H1 (cell line): Measurements from ENCODE around the gene UBE2G2. TPM values are rescaled to one million over a fixed set of nuclear protein-coding genes. Genes with fewer than 3 reads are reported as not detected.

Source experiments
- CTCF ChIA-PET: fragments of 300-600 bp; sonication (Branson Sonifier 250); formaldehyde crosslinking; loops from one replicate; lab custom pipeline; 2021; ENCODE audit not compliant: partially characterized antibody; lab: Charles Lee
- POLR2A ChIA-PET: fragments of 300-600 bp; sonication (Branson Sonifier 250); formaldehyde crosslinking; loops from one replicate; lab custom pipeline; 2021; ENCODE audit warnings: inconsistent platforms; ENCODE audit not compliant: partially characterized antibody; lab: Charles Lee
- DNase-seq, 2 experiments: peaks; one replicate each; pipeline versions ENCODE4 v3.0.0 to v3.0.0-alpha.2; 2010 to 2022; ENCODE audit warnings: low spot score in 2 of 2, low read depth in 1 of 2, mixed read lengths in 1 of 2
- FAIRE-seq: peaks from 2 replicates; lab custom pipeline; 2011; peaks lifted over from hg19 to GRCh38; lab: Jason Lieb, UNC
- H2AFZ ChIP-seq: 2 replicates; pipeline ENCODE4 v1.8.1; 2012; ENCODE audit warnings: low read length, inconsistent platforms
- H2AK5ac ChIP-seq: 2 replicates; pipeline ENCODE4 v1.6.1; 2013; ENCODE audit warnings: low read depth, low read length
- H2BK120ac ChIP-seq: replicated peaks from 2 replicates; pipeline ENCODE3; 2013; ENCODE audit warnings: low read depth, low read length, inconsistent platforms
- H2BK12ac ChIP-seq: 2 replicates; pipeline ENCODE4 v1.6.1; 2013; ENCODE audit warnings: low read depth, low read length
- H2BK15ac ChIP-seq: 2 replicates; pipeline ENCODE4 v1.6.1; 2013; ENCODE audit warnings: low read length
- H2BK20ac ChIP-seq: 2 replicates; pipeline ENCODE4 v1.6.1; 2013; ENCODE audit warnings: low read length
- H2BK5ac ChIP-seq: 2 replicates; pipeline ENCODE4 v1.6.1; 2013; ENCODE audit warnings: low read depth, low read length
- H3K14ac ChIP-seq: 2 replicates; pipeline ENCODE4 v1.6.1; 2013; ENCODE audit warnings: inconsistent platforms; ENCODE audit not compliant: insufficient read length
- H3K18ac ChIP-seq: 2 replicates; pipeline ENCODE4 v1.6.1; 2013; ENCODE audit warnings: low read length; ENCODE audit errors: extremely low read depth
- H3K23ac ChIP-seq: 2 replicates; pipeline ENCODE4 v1.6.1; 2013; ENCODE audit warnings: inconsistent platforms; ENCODE audit not compliant: insufficient read length
- H3K23me2 ChIP-seq: 2 replicates; pipeline ENCODE4 v1.6.1; 2013; ENCODE audit warnings: low read depth, low read length
- H3K27ac ChIP-seq: 2 replicates; pipeline ENCODE4 v1.6.1; 2011; ENCODE audit warnings: low read depth, low read length, inconsistent platforms
- H3K27me3 ChIP-seq, 4 experiments: replicated peaks in 1 of 4; 1 replicate in 1 of 4; 2 replicates in 3 of 4; pipeline versions ENCODE4 v1.6.1 to v1.8.1; 2011 to 2013; ENCODE audit warnings: low read length in 3 of 4, mild to moderate bottlenecking in 3 of 4, inconsistent platforms in 2 of 4, mixed read lengths in 2 of 4, moderate library complexity in 1 of 4; ENCODE audit not compliant: control insufficient read depth in 3 of 4, insufficient read depth in 3 of 4; ENCODE audit errors: extremely low read depth in 1 of 4
- H3K36me3 ChIP-seq, 4 experiments: 2 replicates each; pipeline versions ENCODE4 v1.6.1 to v1.8.1; 2011 to 2013; ENCODE audit warnings: mild to moderate bottlenecking in 4 of 4, low read length in 3 of 4, moderate library complexity in 2 of 4, control low read depth in 1 of 4, inconsistent platforms in 1 of 4; ENCODE audit not compliant: insufficient read depth in 4 of 4, control insufficient read depth in 2 of 4
- H3K4ac ChIP-seq: replicated peaks from 2 replicates; pipeline ENCODE3; 2013; ENCODE audit warnings: low read length, low read depth, mixed read lengths, inconsistent platforms; ENCODE audit not compliant: insufficient read length
- H3K4me1 ChIP-seq, 4 experiments: replicated peaks in 1 of 4; 1 replicate in 1 of 4; 2 replicates in 3 of 4; pipeline versions ENCODE4 v1.6.1 to v1.8.1; 2011 to 2013; ENCODE audit warnings: low read length in 3 of 4, inconsistent platforms in 2 of 4, mixed read lengths in 1 of 4; ENCODE audit not compliant: insufficient read depth in 4 of 4, control insufficient read depth in 3 of 4
- H3K4me2 ChIP-seq, 2 experiments: 2 replicates each; pipeline versions ENCODE4 v1.6.1 to v1.8.1; 2011 to 2013; ENCODE audit warnings: low read depth in 2 of 2, low read length in 2 of 2, control low read depth in 1 of 2, inconsistent platforms in 1 of 2, mild to moderate bottlenecking in 1 of 2; ENCODE audit not compliant: insufficient read depth in 1 of 2
- H3K4me3 ChIP-seq, 4 experiments: fragments of 200-600, 300-600 bp in 1 of 4; sonication (generic), shearing (Covaris generic), sonication (Bioruptor Twin) in 1 of 4; 2 replicates each; pipeline versions ENCODE4 v1.5.1 to v1.8.1; 2011 to 2016; ENCODE audit warnings: low read length in 4 of 4, low read depth in 3 of 4, control low read depth in 2 of 4, inconsistent platforms in 2 of 4, mild to moderate bottlenecking in 2 of 4, mixed read lengths in 1 of 4, moderate library complexity in 1 of 4; ENCODE audit not compliant: insufficient read depth in 2 of 4; ENCODE audit errors: extremely low read depth in 1 of 4
- H3K56ac ChIP-seq: replicated peaks from 2 replicates; pipeline ENCODE3; 2013; ENCODE audit warnings: low read depth, mild to moderate bottlenecking, mixed read lengths, low read length, inconsistent platforms; ENCODE audit not compliant: insufficient read length
- H3K79me1 ChIP-seq: 2 replicates; pipeline ENCODE4 v1.6.1; 2013; ENCODE audit warnings: low read depth, low read length, control low read depth
- H3K79me2 ChIP-seq, 2 experiments: 2 replicates each; pipeline versions ENCODE4 v1.6.1 to v1.8.1; 2012 to 2013; ENCODE audit warnings: low read length in 2 of 2, mild to moderate bottlenecking in 2 of 2, inconsistent platforms in 1 of 2; ENCODE audit not compliant: insufficient read depth in 2 of 2, control insufficient read depth in 1 of 2
- H3K9ac ChIP-seq, 4 experiments: replicated peaks in 1 of 4; 1 replicate in 1 of 4; 2 replicates in 3 of 4; pipeline versions ENCODE4 v1.6.1 to v1.8.1; 2011 to 2013; ENCODE audit warnings: low read depth in 3 of 4, low read length in 3 of 4, control low read depth in 2 of 4, mild to moderate bottlenecking in 2 of 4, moderate library complexity in 2 of 4, inconsistent platforms in 1 of 4; ENCODE audit errors: extremely low read depth in 1 of 4
- H3K9me3 ChIP-seq, 2 experiments: 2 replicates each; pipeline versions ENCODE4 v1.6.1 to v1.8.1; 2012 to 2013; ENCODE audit warnings: mild to moderate bottlenecking in 2 of 2, moderate library complexity in 2 of 2, control low read depth in 1 of 2, inconsistent platforms in 1 of 2, low read depth in 1 of 2, low read length in 1 of 2, mixed read lengths in 1 of 2; ENCODE audit not compliant: insufficient read depth in 2 of 2
- H4K20me1 ChIP-seq, 2 experiments: replicated peaks in 1 of 2; 2 replicates each; pipeline versions ENCODE3 to v1.8.1; 2011 to 2013; ENCODE audit warnings: inconsistent platforms in 2 of 2, low read length in 2 of 2, mild to moderate bottlenecking in 1 of 2; ENCODE audit not compliant: insufficient read depth in 2 of 2, control insufficient read depth in 1 of 2
- H4K5ac ChIP-seq: 2 replicates; pipeline ENCODE4 v1.6.1; 2013; ENCODE audit warnings: low read length, low read depth, mixed read lengths, inconsistent platforms; ENCODE audit not compliant: insufficient read length
- H4K8ac ChIP-seq: 2 replicates; pipeline ENCODE4 v1.8.0; 2013; ENCODE audit warnings: mild to moderate bottlenecking, moderate library complexity, low read length, inconsistent platforms; ENCODE audit not compliant: insufficient read depth; ENCODE audit errors: extremely low read depth
- H4K91ac ChIP-seq: replicated peaks from 2 replicates; pipeline ENCODE3; 2013; ENCODE audit warnings: low read length, mixed read lengths, inconsistent platforms; ENCODE audit not compliant: insufficient read length
- CREB1 ChIP-seq: IDR thresholded peaks from 2 replicates; pipeline ENCODE4 v1.6.1; 2012; ENCODE audit warnings: inconsistent platforms
- MAX ChIP-seq: IDR thresholded peaks from 2 replicates; pipeline ENCODE4 v1.6.1; 2012; ENCODE audit warnings: inconsistent platforms
- RBBP5 ChIP-seq: IDR thresholded peaks from 2 replicates; pipeline ENCODE4 v1.7.1; 2012; ENCODE audit warnings: low read depth, mild to moderate bottlenecking, inconsistent platforms, low read length, moderate library complexity, borderline replicate concordance
- RFX5 ChIP-seq: IDR thresholded peaks from 2 replicates; pipeline ENCODE4 v1.6.1; 2011; ENCODE audit warnings: low read depth, low read length, improper control_type of control experiment, borderline replicate concordance
- RXRA ChIP-seq: IDR thresholded peaks from 2 replicates; pipeline ENCODE4 v1.6.1; 2011; ENCODE audit warnings: low read depth, mild to moderate bottlenecking, low read length, moderate library complexity; ENCODE audit not compliant: insufficient read depth
- SIN3A ChIP-seq, 2 experiments: IDR thresholded peaks in 1 of 2; conservative IDR thresholded peaks in 1 of 2; 2 replicates each; pipeline ENCODE4 v1.6.1; 2011 to 2012; ENCODE audit warnings: low read length in 2 of 2, improper control_type of control experiment in 1 of 2, low read depth in 1 of 2, mild to moderate bottlenecking in 1 of 2
- USF2 ChIP-seq: IDR thresholded peaks from 2 replicates; pipeline ENCODE4 v1.6.1; 2011; ENCODE audit warnings: low read length, improper control_type of control experiment
- ZNF274 ChIP-seq: IDR thresholded peaks from 2 replicates; pipeline ENCODE4 v1.7.0; 2012; ENCODE audit warnings: low read length, borderline replicate concordance; ENCODE audit errors: extremely low read depth
- WGBS, 2 experiments: shearing (Covaris generic) in 1 of 2; methylation state at CpG; one replicate each; pipeline versions ENCODE4 v1.1.6 to v1.1.7; 2013 to 2015; ENCODE audit warnings: low lambda C conversion rate in 2 of 2, mixed read lengths in 2 of 2, inconsistent platforms in 1 of 2, low coverage in 1 of 2, missing lambda C conversion rate in 1 of 2; ENCODE audit not compliant: insufficient replicate concordance in 2 of 2, insufficient coverage in 1 of 2, insufficient read length in 1 of 2; ENCODE audit errors: extremely low coverage in 1 of 2, missing lambda C conversion rate in 1 of 2; 5-methylcytosine and 5-hydroxymethylcytosine counted together
- polyA plus RNA-seq, 7 experiments: library from polyadenylated mRNA; depleted of rRNA in 3 of 7; stranded (reverse) in 5 of 7; unstranded in 2 of 7; fragments of >200 nt in 5 of 7; fragments of 200-250 nt in 2 of 7; gene quantifications; 1 replicate in 5 of 7; 2 replicates in 1 of 7; 4 replicates in 1 of 7; pipeline versions ENCODE4 v1.2.1 to v1.2.3, GENCODE V29; 2011 to 2013; ENCODE audit warnings: missing spikeins in 2 of 7, mixed read lengths in 2 of 7
- total RNA-seq: library from RNA; stranded (reverse); fragmentation: NEBNext Ultra II Directional; extraction: Animal tissue kit (Norgen Biotek cat#: 25700); gene quantifications from 2 replicates; pipeline ENCODE4 v1.2.1, GENCODE V29; 2021

UBE2G2 gene
- total and polyA plus RNA-seq, 2 of the 8 experiments (the other 6 are each of a cell fraction or from before 2014, with no cell fraction given) = 96.3 to 101 TPM

GRCh38 chr21:44727757-44728156, 73.9 kb downstream of the UBE2G2 start:
- Histone ChIP-seq H2BK20ac (no peak overlapping the region), H2AK5ac (no peak overlapping the region), H3K4me3 (no peak overlapping the region), H2AFZ (no peak overlapping the region), H4K5ac (no peak overlapping the region), H3K4me1 (peaks cover 0 to 14% (median 10%) of the 10 kb centered on the region in 4 experiments; a peak in 5 of 7 replicates), H3K56ac (no peak overlapping the region), H4K91ac (no peak overlapping the region), H2BK5ac (no peak overlapping the region), H2BK12ac (0 out of 2 replicates have a peak overlapping the region, but pooled peaks have one; percentile 60), H3K23me2 (no peaks in the 10 kb centered on the region; the same call in 1 of the 2 replicates), H3K27me3 (peaks cover 0 to 15% (median 9%) of the 10 kb centered on the region in 4 experiments; a peak in 6 of 7 replicates), H3K9me3 (no peaks in the 10 kb centered on the region; a peak in 1 of 4 replicates), H3K18ac (no peak overlapping the region), H3K79me1 (no peaks in the 10 kb centered on the region), H3K36me3 (no peaks in the 10 kb centered on the region), H4K8ac (no peak overlapping the region), H3K27ac (no peak overlapping the region), H3K23ac (no peak overlapping the region), H3K14ac (no peak overlapping the region), H3K4ac (no peak overlapping the region)
- ChIA-PET CTCF (interaction anchor here (1.3 to 1.6 kb wide), 4 partner anchors 10 to 34 kb away, joined by 3 to 7 read pairs (median 4); partner anchors contain the start of gene KRTAP10-12), POLR2A (interaction anchor here (1.3 to 1.4 kb wide), 2 partner anchors 9 to 40 kb away, joined by 3 to 4 read pairs; no protein-coding TSS in a partner anchor)
- DNase-seq (no peak), FAIRE-seq (no peak)
- no peak for TF ChIP-seq USF2
- TF ChIP-seq ZNF274 = no peak
- TF ChIP-seq MAX = no peak
- TF ChIP-seq RBBP5 = no peak
- TF ChIP-seq CREB1 = no peak
- TF ChIP-seq RFX5 = no peak
- TF ChIP-seq RXRA = no peak
- no peak for TF ChIP-seq SIN3A (conservative IDR thresholded peaks at IDR 0.05 in 1 of 2, IDR thresholded peaks at IDR 0.05 in 1 of 2; ENCODE audit: low read depth in 1 of 2, low read length in 2 of 2)
- TF ChIP-seq, all 59 proteins: peak for 0
- Histone ChIP-seq H2BK120ac (no peak overlapping the region), H3K4me2 (no peak overlapping the region), H3K79me2 (no peaks in the 10 kb centered on the region), H3K9ac (no peak overlapping the region), H2BK15ac (peak overlapping the region; percentile 81; the same call in 1 of the 2 replicates), H4K20me1 (no peaks in the 10 kb centered on the region)
- 88% methylated on average over 9 of the region's 9 CpGs; no CpG with 5 or more reads in 1 of the 2 experiments for WGBS, 2 experiments
